ENCODE measurements around the gene WNK4. TPM values are rescaled to one million over a fixed set of nuclear protein-coding genes. Genes with fewer than 3 reads are reported as not detected.
A peak's percentile ranks its signal among the peaks of the same experiment; 100 is the strongest.

The WNK4 gene
- total and polyA plus RNA-seq, 9 of the 15 experiments (the other 6 are each of a cell fraction or from before 2014, with no cell fraction given) = 0.32 to 25.8 (median 4.5) TPM

- TF ChIP-seq AFF4 (CRISPR knock-in tag; IDR thresholded peaks at IDR 0.05) = no peak
- no peak for TF ChIP-seq NR1H2 (CRISPR knock-in tag; IDR thresholded peaks at IDR 0.05)
- TF ChIP-seq POLR2B (IDR thresholded peaks at IDR 0.05; ENCODE audit: low read depth, partially characterized antibody) = no peak
- TF ChIP-seq L3MBTL2 (IDR thresholded peaks at IDR 0.05) = no peak
- no peak for TF ChIP-seq ZNF282 (CRISPR knock-in tag; IDR thresholded peaks at IDR 0.05)
- no peak for TF ChIP-seq MIER1 (IDR thresholded peaks at IDR 0.05; ENCODE audit: low read depth)
- no peak for TF ChIP-seq CHCHD3 (CRISPR knock-in tag; IDR thresholded peaks at IDR 0.05)
- no peak for TF ChIP-seq ZNF24 (IDR thresholded peaks at IDR 0.05)
- TF ChIP-seq ZNF232 (CRISPR knock-in tag; IDR thresholded peaks at IDR 0.05) = no peak
- no peak for TF ChIP-seq HDAC6 (IDR thresholded peaks at IDR 0.05; ENCODE audit: low read depth, low read length)
- TF ChIP-seq GABPB2 (CRISPR knock-in tag; conservative IDR thresholded peaks at IDR 0.05) = no peak
- peak; percentile 81 for TF ChIP-seq PML (IDR thresholded peaks at IDR 0.05; ENCODE audit: low read length)
- TF ChIP-seq NFATC3 (IDR thresholded peaks at IDR 0.05) = no peak
- TF ChIP-seq FOSL1 (tag; conservative IDR thresholded peaks at IDR 0.05) = peak; percentile 41; the same call in 1 of the 2 replicates
- no peak for TF ChIP-seq TRIM24 (IDR thresholded peaks at IDR 0.05)
- TF ChIP-seq HLTF (IDR thresholded peaks at IDR 0.05) = no peak
- no peak for TF ChIP-seq CGGBP1 (CRISPR knock-in tag; IDR thresholded peaks at IDR 0.05)
- no peak for TF ChIP-seq POLR2G (IDR thresholded peaks at IDR 0.05; ENCODE audit: low read depth, low read length)
- TF ChIP-seq ZNF354B (CRISPR knock-in tag; IDR thresholded peaks at IDR 0.05) = no peak
- TF ChIP-seq PCBP2 (IDR thresholded peaks at IDR 0.05; ENCODE audit: low read depth, low read length, poor library complexity, severe bottlenecking) = no peak
- no peak for TF ChIP-seq GTF3C2 (IDR thresholded peaks at IDR 0.05; ENCODE audit: borderline replicate concordance, extremely low read depth, insufficient read length)
- TF ChIP-seq HNRNPLL (IDR thresholded peaks at IDR 0.05; ENCODE audit: low read depth, low read length, poor library complexity, severe bottlenecking) = no peak
- no peak for TF ChIP-seq PYGO2 (tag; IDR thresholded peaks at IDR 0.05)
These were observed 36.7 kb upstream of the WNK4 start (continued) for GRCh38 chr17:42743595-42744282.

Measured in K562 (cell line).